NCI-H2171 treated with DMSO at 0.1 percent for 48 hours (cell line): ENCODE measurements around the gene HOXD12.
A peak's percentile ranks its signal among the peaks of the same experiment; 100 is the strongest.

Source experiments
- DNase-seq: peaks from one replicate; lab custom pipeline; 2025; lab: John Stamatoyannopoulos, UW

The HOXD12 gene, protein sequence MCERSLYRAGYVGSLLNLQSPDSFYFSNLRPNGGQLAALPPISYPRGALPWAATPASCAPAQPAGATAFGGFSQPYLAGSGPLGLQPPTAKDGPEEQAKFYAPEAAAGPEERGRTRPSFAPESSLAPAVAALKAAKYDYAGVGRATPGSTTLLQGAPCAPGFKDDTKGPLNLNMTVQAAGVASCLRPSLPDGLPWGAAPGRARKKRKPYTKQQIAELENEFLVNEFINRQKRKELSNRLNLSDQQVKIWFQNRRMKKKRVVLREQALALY

DNA sequence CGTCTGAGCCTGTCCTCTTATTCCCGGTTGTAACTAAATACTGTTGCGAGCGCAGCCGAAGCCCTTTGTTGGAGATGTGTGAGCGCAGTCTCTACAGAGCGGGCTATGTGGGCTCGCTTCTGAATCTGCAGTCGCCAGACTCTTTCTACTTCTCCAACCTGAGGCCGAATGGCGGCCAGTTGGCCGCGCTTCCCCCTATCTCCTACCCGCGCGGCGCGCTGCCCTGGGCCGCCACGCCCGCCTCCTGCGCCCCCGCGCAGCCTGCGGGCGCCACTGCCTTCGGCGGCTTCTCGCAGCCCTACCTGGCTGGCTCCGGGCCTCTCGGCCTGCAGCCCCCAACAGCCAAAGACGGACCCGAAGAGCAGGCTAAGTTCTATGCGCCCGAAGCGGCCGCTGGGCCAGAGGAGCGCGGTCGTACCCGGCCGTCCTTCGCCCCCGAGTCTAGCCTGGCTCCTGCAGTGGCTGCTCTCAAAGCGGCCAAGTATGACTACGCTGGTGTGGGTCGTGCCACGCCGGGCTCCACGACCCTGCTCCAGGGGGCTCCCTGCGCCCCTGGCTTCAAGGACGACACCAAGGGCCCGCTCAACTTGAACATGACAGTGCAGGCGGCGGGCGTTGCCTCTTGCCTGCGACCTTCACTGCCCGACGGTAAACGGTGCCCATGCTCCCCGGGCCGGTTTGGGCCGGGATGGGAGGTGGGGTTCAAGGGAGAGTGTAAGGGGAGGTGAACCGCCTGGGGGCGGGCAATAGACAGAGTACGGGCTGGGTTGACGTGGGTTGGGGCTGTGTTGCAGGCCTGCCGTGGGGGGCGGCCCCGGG, at the start of gene HOXD12:
TSS of gene HOXD12 (plus strand) at position 68 of the 819 bp plus-strand sequence. CDS start at position 75, 7 bp downstream.
- DNase-seq: no peak

DNA sequence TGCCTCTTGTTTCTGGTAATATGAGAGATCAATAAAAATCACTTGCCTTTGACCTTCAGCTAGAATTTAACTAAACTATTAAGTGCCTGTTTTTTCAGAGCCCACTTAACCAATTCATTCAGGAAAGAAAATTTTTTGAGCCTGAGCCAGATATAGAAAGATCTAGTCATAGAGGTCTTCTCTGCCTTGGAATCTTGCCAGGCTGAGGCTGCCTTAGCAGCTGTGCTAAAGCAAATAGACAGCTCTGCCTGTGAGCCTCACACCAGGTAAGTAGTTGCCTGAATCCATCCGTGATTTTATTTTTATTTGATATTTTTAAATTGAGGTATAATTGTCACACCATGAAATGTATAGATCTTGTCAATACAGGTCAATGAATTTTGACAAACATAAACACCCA, 43.2 kb upstream of the HOXD12 start:
- DNase-seq: peak; percentile 88

DNA sequence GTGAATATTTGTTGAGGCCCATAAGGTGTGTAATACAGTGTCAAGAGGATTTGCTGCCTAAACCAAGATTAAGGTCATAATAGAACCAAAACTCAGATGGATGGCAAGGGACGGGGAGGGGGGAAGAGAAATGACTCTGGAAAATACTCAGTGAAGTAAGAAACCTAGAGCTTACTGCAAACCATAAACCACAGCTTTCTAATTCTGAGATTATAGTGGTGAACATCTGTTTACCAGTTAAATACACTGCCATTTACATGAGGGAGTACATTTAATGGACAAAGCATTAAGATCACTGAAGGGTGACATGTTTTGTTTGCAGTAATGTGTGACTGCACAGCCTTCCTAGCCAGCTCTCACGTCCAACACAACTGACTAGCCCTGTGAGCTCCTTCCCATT, 35.6 kb upstream of the HOXD12 start:
- DNase-seq: no peak

DNA sequence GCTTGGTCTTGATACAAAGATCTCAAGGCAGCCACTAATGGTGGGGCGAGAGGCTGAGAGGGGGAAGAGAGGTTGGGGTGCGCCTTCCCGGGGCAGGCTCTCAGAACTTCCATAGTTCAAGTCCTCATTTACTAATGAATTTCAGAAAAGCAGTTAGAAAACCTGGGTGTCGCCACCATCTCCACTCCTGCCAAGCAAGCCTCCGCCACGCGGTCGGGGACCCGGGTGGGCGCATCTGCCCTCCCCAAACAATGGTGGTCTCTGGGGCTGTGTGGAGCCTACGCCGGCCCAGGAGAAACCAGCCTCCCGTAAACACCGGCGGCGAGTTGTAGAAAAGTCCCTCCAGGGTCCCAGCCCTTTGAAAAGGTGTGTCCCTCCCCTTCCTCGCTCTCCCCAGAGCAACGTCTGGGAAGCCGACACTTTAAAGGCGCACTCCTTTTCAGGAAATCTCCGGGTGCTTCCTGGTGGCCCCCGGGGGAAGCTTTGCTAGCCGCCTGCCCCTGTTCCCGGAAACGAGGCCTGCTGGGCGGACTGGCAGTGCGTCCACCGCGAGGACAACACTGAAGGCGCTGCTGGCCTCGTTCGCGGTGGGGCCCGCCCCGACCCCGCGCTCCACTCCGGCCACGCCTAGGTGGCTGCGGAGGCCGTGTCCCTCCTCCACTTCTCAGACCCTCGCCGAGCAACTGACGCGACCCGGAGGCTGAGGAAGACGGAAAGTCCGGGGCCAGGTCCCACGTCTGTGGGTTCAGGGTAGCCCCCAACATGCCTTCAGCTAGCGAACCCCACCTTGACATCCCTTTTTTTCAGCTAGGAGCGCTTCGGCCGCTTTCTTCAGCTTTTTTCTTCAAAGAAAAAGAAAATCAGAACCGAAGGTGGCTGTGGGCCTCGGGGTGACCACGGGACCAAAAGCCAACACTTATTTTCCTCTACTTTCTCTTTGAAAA, 32.7 kb upstream of the HOXD12 start:
- DNase-seq: no peak

DNA sequence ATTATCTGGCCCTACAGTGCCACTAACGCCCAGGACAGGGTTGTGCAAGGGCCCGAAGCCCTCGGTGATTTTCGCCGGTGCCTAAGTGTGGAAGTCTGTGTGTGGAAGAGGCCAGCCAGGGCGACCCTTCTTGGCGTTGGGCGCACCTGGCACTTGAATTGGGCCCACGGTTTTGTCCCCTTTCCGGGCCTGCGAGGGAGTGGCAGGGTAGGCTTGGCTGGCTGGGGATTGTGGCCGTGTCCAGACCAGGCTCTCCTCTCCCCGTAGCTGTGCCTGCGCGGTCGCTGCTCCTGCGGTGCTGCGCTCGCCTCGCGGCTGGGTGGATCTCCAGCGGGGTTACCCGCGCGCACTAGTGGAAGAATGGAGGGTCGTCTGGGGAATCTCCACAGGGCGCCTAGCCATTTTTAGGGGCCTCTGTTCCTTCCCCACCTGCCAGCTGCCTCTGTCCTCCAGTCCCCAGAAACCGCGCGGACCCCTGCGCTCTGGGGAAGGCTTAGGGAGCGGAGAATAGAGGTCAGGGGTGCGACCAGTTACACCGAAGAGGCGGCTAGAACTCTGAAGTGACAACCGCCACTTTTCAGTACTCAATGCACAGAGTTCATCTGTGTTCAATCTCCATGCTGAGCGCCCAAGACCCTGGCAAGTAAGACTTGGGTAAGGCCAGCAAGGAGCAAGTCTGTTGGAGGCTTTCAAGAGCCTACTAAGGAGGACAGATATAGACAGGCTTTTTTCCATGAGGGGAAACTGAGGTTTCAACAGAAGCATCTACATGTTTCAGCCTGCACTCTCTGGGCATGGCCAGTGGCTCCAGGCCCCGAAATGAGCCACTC, 31.8 kb upstream of the HOXD12 start:
- no peak for DNase-seq

DNA sequence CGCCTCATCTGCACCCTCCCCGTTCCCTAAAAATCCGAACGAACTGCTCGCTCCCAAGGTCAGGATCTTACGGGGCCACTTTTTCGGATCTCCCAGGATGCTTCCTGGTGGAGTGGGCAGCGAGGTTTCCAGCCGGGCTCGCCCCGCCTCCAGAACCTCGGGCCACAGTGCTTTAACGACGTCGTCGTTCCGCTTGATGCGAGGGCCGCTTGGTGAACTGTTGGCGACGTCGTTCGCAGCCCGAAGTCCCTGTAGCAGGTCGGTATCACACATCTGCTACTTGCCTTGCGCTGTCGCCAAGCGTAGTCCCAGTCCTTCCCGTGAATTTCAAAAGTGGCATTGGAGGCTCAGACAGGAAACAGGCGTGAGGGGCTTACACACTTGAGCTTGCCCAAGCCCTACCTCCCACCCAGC, 31.2 kb upstream of the HOXD12 start:
- DNase-seq: no peak

DNA sequence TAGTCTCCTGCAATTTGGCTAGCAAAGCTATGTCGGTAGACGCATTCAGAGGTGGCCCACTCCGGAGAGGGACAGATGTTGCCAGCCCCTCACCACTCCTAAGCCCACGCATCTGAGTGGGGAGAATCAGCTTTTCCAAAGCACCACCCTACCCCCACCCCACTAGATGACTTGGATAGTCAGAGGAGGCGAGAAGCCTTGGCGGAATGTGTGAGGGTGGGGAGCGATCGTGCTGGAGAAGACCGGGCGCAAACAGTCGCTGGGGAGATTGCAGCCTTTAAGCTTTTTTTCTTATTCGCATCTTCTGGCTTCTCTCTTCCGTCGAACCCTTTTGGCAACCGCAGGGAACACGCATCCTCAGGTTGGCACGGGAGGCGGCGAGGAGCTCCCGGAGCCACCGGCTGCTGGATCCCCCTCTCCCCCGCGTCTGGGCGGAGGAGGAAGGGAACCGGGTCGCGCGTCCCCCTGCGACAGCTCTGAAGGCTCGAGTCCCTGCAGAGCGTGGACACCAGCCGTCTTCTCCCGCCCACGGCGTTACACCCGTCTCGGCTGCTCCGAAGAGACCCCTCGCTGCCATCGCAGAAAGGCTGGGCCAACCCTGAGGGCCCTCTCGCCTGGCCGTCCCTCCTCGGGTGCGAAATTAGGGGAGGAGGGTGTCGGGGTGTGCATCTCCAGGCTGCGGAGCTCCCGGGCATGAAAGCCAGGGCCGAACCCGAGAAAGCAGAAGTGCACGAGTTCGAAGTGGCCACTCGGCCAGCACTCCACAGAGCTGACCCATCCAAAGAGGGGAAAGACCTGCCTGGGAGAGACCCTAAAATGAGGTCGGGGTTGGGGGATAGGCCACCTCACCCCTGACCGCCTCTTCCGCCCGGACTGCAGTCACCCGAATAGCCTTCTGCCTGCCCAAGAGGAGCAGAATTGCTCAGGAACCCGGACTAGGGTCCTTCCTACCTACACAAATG, 28.0 kb upstream of the HOXD12 start:
- DNase-seq: no peak

DNA sequence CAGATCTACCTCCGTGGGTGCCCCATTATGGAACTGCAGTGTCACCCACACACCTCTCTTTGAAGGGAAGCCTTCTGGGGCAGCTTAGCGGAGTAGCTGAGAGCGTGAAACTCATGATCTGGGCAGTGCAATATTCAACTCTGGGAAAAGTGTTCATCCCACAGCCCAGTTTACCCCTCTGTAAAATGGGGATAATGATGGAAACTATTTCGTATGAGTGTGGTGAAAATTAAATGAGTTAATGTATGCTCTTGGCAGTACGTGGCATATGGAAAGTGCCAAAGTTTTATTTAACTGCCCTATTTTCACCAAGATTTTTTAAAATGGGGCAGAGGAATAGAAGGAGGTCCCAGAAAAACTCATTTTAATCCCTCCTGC, 27.3 kb upstream of the HOXD12 start:
- no peak for DNase-seq

DNA sequence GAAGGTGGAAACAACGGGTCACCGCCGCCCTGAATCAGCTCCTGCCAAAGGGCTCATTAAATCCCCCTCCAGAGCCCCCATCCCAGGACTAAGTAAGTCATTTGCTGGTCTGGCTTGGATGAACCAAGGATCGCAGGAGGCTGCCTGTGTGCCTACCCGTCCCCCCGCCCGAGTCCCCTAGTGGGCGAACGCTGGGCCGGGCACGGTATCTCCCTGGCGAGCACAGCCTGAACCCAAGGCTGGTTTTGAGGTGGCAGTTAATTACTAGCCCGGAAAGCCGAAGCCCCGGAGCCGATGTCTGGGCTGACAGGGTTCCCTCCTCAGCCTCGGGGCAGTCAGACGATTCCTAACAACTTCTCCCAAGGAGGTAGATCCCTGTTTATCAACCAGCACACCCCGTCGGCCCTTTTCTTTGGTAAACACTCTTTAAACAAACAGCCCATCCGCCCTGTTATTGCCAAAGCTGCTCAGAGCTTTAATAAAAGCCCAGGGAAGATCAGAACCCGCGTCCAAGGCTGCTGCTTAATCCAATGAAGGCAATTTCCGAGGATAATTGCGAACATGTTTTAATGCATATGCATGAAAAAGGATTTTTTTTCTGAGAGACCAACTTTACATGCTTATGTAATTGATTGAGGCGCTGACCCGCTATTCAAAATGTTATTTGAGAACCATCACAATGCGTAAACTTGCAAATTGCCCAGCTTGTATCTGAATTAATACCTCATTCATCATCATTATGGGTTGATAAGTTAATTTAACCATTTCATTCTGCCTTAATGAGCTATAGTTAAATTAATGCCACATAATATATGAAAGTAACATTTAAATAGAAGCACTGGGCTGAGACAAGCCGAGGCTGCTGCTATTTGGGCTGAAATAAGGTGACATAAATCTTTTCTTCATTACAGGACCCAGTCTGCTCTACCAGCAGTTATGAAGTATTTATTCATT, 26.4 kb upstream of the HOXD12 start:
- no peak for DNase-seq

DNA sequence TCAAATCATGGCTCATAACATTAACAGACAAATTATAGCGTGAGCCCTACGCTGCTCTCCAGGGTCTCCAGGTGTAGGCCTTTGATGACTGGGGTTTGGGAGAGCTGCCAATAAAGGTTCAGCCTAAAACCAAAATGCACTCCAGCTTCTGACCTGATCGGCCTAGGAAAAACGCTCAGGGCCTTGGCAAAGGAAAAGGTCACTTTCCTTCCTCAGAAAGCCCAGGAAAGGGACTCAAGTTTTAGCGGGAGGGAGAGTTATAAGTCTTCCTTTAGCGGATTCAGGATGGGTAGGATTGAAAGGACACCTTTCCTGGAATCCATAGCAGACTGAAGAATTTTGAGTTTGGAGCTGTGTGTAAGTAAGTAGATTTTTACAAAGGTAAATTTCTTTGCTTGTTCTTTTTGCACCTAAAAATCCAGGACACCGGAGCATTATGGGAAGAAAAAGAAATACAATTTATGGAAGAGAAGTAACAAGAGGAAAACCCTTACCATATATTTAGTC, 24.6 kb upstream of the HOXD12 start:
- no peak for DNase-seq

DNA sequence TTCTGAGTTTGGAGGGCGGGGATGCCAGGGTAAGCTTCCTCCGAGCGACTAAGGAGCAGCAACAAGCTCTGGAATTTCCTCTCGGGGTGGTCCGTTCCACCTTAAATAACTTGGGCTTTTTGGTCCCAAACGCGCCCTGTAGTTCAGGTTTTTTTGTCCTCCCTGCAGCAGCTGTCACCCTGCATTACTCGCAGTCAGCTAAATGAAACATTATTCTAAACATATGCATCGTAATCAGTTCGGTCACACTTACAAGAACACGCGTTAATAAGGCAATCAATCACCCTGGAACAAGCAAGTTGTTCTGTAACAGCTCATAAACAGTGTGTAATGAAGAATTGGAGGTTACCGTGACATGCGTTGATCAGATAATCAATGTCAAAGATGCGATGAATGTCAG, 24.1 kb upstream of the HOXD12 start:
- DNase-seq: peak; percentile 76

DNA sequence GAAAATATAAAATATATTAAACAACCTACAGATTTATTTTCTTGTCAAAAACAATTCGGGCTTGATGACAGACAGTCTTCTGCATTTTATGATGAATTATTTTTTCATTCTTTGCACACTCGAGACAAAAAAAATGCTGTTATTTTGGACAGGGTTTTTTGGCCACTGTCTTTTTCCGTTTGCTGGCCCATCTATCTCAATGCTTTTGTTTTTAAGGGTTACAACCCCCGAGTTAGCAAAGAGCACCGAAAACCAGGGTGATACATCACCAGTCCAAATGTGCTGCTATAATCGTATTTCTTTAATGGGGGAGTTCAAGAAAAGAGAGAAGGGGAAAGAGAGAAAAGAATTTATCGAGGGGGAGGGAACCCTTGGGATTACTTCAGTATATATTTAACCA, 23.5 kb upstream of the HOXD12 start:
- DNase-seq: no peak

DNA sequence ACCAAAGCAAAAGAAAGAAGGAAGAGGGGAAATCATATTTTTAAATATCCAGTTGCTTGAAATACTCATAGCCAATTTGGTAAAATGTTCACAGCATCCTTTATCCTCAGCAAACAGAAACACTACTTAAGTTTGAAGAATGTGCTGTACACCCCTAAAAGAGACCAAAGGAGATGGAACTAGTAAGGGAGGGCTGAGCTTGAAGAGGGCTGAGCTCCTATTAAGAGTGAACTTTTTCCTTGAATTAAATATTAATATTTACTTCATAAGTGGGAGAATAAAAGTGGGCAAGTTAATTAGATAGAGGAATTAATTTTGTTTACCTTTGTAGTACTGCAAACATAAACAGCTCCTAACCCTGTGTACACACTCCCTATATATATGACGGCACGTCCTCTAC, 22.8 kb upstream of the HOXD12 start:
- no peak for DNase-seq

DNA sequence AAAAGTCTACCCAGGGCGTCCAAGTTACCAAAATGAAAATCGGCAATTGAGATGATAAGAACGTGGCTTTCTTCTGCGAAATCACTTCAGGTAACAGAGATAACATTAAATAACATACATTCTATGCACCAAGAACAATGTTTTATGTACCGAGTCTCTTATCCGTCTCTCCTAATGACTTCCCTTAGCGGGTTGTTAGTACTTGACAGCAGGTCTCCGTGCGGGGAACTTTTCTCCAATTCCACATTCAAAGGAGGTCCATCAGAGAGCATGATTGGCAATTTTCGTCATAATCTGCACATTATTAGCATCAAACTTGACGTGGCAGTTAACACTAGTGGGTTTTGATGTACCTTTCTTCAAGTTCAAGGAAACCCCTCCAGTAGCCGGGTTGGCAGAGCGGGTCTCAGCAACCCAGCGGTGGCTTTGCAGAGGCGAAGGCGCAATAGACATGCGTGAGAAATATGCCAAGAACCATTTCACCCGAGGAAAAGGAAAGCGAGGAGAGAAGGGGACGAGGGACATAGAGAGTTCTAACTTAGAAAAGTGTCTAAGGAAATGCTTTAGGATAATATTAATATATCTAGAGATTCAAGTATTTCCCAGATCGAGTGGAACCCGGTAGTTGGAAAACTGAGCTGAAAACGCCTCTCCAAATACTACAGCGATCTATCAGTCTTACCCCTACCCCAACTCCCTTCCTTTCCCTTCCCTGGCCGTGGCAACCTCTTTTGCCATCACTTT, 20.9 kb upstream of the HOXD12 start:
- DNase-seq: no peak

DNA sequence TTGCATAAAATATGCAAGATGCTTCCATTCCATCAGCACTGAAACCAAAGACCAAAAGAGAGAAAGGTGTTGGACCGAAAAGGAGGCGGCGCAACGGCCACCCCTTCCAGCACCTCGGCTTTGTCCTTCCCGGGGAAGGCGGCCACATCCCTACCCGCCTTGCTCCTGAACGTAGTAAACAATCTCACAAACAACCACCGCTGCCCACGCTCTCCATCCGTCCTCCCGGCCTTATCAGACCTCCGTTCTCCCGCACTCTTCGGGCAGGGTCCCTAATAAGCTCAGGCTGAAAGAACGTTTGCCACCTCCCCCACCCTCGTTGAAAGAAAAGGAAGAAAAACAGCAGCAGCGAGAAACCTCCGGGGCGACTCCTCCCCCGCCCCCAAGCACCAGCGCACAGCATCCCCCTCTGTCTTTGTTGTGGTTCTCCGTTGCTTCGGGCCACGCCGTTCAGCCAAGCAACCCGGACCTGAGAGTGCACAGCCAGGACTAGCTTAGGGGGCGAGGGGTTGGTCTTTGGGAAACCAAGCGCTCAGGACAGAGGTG, 20.2 kb upstream of the HOXD12 start:
- DNase-seq: no peak

DNA sequence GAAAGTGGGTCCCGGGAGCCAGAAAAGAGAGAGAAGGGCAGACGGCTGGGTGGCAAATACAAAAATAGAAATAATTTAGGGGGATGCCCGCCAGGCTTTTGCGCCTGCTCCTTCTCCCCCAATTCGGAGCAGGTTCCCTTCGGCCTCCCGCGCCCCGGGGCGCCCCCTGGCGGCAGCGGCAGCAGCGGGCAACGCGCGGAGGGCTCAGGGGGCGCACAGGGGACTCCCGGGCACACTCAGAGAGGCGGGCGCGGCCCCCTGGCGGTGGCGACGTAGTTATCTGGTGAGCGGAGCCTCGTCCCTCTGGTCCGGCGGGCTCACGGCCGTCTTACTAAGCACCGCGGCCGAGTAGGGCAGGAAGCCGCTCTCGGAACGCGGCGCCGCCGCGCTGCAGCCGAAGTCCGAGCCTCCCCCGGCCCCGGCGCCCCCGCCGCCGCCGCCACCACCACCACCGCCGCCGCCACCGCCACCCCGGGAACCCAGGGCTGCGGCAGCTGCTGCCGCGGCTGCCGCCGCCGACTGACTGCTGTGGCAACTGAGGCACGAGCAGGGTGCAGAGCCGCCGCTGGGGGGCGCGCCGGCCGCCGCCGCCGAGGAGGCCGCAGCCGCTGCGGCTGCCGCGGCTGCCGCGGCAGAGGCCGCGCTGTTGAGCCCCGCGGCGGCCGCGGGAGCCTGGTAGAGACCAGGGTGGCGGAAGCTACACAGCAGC, 19.6 kb upstream of the HOXD12 start:
- peak; percentile 75 for DNase-seq
